D721Med (cell line): Measurements from ENCODE around the gene BAG3.
"Not testable (repeated sequence)": the region's sequence is repeated elsewhere in the genome, so short reads cannot be mapped to it uniquely, and the experiment has no call there.

Experiments used
- DNase-seq: peaks from one replicate; pipeline ENCODE4 v3.0.0; 2011; ENCODE audit warnings: low spot score; ENCODE audit not compliant: insufficient read length
- FAIRE-seq: peaks from 2 replicates; lab custom pipeline; 2011; peaks lifted over from hg19 to GRCh38; lab: Jason Lieb, UNC
- TF ChIP-seq, protein P1 (sequence below): IDR thresholded peaks from 2 replicates; pipeline ENCODE4 v1.5.1; 2012; ENCODE audit warnings: mild to moderate bottlenecking, control low read depth; ENCODE audit not compliant: insufficient read depth; ENCODE audit errors: missing control alignments

The BAG3 gene

GRCh38 chr10:119657725-119658124, 6.5 kb downstream of the BAG3 start:
- DNase-seq = no peak
- FAIRE-seq = no peak
- TF ChIP-seq, protein P1, sequence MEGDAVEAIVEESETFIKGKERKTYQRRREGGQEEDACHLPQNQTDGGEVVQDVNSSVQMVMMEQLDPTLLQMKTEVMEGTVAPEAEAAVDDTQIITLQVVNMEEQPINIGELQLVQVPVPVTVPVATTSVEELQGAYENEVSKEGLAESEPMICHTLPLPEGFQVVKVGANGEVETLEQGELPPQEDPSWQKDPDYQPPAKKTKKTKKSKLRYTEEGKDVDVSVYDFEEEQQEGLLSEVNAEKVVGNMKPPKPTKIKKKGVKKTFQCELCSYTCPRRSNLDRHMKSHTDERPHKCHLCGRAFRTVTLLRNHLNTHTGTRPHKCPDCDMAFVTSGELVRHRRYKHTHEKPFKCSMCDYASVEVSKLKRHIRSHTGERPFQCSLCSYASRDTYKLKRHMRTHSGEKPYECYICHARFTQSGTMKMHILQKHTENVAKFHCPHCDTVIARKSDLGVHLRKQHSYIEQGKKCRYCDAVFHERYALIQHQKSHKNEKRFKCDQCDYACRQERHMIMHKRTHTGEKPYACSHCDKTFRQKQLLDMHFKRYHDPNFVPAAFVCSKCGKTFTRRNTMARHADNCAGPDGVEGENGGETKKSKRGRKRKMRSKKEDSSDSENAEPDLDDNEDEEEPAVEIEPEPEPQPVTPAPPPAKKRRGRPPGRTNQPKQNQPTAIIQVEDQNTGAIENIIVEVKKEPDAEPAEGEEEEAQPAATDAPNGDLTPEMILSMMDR = no peak

GRCh38 chr10:119658274-119658673, 7.1 kb downstream of the BAG3 start:
- no peak for FAIRE-seq
- TF ChIP-seq, protein P1 = no peak
- DNase-seq = no peak

DNA sequence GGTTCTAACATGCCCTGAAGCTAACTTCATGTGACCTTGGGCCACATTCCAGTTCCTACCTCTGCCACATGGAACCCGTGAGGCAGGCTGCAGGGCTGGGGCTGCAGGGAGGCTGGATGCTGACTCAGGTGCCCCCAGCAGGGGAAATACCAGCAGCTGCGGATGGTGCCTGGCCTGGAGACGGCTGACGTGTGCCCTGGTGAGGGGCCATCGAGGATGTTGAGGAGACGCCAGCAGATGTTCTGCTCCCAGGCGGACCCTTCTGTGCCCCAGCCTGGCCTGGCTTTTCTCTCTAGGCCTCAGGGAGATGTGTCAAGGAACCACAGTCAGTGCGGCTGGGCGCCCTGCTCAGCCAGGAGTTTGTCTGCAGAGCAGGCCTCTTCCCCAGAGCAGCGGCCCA, 8.8 kb downstream of the BAG3 start:
- FAIRE-seq (no peak), DNase-seq (no peak)
- TF ChIP-seq, protein P1 = no peak

DNA sequence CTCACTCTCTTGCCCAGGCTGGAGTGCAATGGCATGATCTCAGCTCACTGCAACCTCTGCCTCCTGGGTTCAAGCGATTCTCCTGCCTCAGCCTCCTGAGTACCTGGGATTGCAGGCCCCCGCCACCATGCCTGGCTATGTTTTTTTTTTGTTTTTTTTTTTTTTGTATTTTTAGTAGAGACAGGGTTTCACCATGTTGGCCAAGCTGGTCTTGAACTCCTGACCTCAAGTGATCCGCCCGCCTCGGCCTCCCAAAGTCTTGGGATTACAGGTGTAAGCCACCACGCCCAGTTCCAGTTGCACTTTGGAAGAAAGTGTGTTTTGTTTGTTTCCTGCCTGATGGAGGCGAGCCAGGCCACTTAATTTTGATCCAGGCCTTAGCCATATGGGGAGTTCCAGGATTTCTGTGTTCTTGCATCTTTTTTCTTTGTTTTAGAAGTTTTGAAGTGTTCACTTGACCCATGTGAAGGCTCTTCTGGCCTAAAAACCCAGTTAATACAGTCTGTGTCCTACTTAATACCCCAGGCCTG, 11.0 kb downstream of the BAG3 start:
- not testable (repeated sequence) for DNase-seq, FAIRE-seq

DNA sequence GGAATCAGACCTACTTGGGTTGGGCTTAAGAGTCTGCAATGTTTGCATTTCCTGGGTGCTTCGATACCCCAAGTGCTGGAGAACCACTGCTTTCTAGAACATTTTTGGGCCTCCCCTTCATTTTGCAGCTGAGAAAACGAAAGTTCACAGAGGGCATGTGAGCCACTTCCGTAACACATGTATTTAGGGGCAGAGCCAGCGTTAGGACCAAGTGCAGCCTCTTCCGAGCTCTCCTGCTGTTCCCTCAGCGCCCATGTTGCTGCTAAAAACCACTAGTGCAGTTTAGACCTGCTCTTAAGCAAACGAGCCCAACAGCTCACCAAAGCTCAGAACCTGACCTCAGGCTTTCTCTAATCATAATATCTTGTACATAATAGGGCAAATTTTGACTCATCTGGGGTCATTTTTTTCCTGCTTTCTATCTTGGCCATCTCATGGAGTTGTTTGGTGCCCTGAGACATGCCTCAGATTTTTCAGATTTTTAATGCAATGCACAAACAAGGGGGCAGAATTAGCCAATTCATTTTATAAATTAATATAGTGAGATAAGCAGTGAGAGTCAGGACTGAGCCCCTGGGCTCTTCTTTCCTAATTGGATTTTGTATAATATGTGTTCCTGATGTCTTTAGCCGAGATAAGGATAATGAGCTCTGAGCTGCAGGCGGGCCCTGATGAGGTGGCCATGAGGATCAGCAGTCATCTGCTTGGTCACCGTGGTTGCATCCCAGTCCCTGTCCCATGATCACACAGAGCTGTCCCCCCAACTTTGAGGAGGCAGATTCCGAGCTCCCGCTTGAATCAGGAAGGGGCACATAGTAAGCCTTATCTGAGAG, 12.9 kb downstream of the BAG3 start:
- DNase-seq = peak; percentile 53
- FAIRE-seq = no peak
- TF ChIP-seq, protein P1 = no peak

DNA sequence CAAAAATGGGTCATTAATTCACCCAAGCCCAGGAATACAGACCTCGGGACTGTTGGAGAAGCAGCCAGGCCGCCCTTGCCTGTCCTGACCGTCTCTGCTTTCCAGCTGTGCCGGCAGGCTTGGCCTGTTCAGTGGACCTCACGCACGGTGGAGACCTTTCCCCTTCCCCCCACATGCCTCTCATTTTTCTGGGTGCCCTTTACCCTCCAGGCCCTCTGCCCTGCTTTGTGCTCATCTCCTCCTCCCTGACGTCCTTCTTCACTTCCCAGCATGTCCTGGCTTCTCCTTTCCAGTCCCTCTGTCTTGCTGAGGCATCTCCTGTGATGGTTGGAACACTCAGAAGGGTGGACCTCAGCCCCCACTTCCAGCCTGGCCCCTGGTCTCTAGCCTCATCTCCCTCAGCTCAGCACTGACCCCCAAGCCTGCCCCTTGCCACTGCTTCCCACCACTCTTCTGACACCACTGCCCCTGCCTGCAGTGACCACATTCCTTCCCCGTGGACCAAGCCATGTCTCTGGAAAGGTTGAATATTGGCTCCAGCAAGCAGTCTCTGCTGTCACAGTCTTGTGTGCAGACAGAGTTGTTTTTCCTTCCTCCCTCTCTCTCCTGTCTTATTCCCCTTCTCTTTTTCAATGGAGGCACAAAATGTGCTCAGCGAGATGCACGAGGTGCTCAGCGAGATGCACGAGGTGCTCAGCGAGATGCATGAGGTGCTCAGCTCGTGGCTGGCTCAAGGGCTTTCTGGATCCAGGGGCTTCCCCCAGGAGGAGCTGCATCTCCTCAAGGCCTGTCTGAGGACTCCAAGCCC, 14.9 kb downstream of the BAG3 start:
- FAIRE-seq = no peak
- TF ChIP-seq, protein P1 = no peak
- no peak for DNase-seq

DNA sequence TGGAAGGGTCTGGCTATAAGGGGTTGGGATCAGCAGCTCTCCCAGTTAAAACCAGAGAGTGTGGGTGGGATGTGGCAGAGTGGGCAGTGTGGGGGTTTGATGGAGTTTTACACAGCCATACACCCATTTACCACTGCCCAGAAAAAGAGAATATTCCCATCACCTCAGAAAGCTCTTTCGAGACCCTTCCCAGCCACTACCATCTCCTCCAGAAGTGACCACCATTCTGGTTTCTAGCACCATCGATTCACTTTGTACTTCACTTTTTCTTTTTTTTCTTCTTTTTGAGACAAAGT, 15.5 kb downstream of the BAG3 start:
- TF ChIP-seq, protein P1 = no peak
- no peak for DNase-seq
- no peak for FAIRE-seq
